Anterior cingulate cortex (tissue), 58 donors: ENCODE measurements around the gene GRIK4.

Experiments
- DNase-seq, 58 donors: peaks; one replicate each; lab custom pipeline; 2025; lab: John Stamatoyannopoulos, UW

GRIK4 gene

GRCh38 chr11:120546312-120547205 lies 35.0 kb downstream of the GRIK4 start:
- peak in 4 of 58 donors; percentile 13 to 34 (median 20) for DNase-seq

- peak in 1 of 58 donors; percentile 55 for DNase-seq
Observed at GRCh38 chr11:120547316-120547715, 35.8 kb downstream of the GRIK4 start.

- DNase-seq, result peak; percentile 14 to 96 (median 82)
Observed at GRCh38 chr11:120547811-120548681, 36.5 kb downstream of the GRIK4 start.

- DNase-seq, result no peak
Observed at GRCh38 chr11:120548682-120549209, 37.2 kb downstream of the GRIK4 start.

- no peak for DNase-seq
Observed at GRCh38 chr11:120549346-120549745, 37.8 kb downstream of the GRIK4 start.

- DNase-seq, result no peak
Observed at GRCh38 chr11:120550007-120550406, 38.5 kb downstream of the GRIK4 start.

- no peak for DNase-seq
Observed at GRCh38 chr11:120551191-120551590, 39.6 kb downstream of the GRIK4 start.

GRCh38 chr11:120554766-120555432 lies 43.4 kb downstream of the GRIK4 start:
- DNase-seq, result peak in 14 of 58 donors; percentile 6 to 37 (median 21)

GRCh38 chr11:120555433-120555773 lies 43.9 kb downstream of the GRIK4 start:
- peak in 1 of 58 donors; percentile 29 for DNase-seq

GRCh38 chr11:120556797-120557196 lies 45.2 kb downstream of the GRIK4 start:
- no peak for DNase-seq

GRCh38 chr11:120558744-120559431 lies 47.3 kb downstream of the GRIK4 start:
- no peak for DNase-seq

- DNase-seq, result no peak
Observed at GRCh38 chr11:120561286-120561685, 49.7 kb downstream of the GRIK4 start.

GRCh38 chr11:120562806-120563425 lies 51.4 kb downstream of the GRIK4 start:
- peak in 29 of 58 donors; percentile 19 to 66 (median 40) for DNase-seq

- DNase-seq, result peak; percentile 42 to 93 (median 82)
Observed at GRCh38 chr11:120563703-120564572, 52.4 kb downstream of the GRIK4 start.

GRCh38 chr11:120564573-120565311 lies 53.2 kb downstream of the GRIK4 start:
- DNase-seq, result peak in 55 of 58 donors; percentile 30 to 86 (median 71)

- no peak for DNase-seq
Observed at GRCh38 chr11:120565466-120566155, 54.1 kb downstream of the GRIK4 start.

GRCh38 chr11:120566176-120566575 lies 54.6 kb downstream of the GRIK4 start:
- no peak for DNase-seq
